HG03103 (cell line): Measurements from ENCODE around the gene PPEF2.

Experiments used
- ATAC-seq: cut with Tn5 transposase; IDR thresholded peaks from one replicate; pipeline ENCODE4 v1.9.1; 2021; ENCODE audit warnings: low read depth; ENCODE audit not compliant: unreplicated experiment

Gene PPEF2

DNA sequence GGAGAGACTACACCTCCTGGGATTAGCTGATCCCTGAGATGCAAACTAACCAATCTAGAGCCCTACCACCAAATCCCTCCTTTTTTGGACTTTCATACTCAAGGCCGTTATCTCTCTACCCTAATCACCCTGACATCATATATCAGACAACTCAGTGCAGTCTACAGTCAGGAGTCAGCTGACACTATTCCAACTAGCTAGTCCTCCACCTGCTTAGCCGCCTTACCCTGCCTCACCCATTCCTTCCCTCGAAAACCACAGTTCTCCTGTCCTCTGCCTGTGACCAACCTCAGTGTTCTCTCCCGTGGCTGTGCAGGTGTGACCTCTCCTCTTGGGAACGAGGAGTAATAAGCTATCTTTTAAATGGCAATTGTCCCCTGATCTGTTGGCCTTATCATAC lies 1.8 kb upstream of the PPEF2 start:
- no peak for ATAC-seq

DNA sequence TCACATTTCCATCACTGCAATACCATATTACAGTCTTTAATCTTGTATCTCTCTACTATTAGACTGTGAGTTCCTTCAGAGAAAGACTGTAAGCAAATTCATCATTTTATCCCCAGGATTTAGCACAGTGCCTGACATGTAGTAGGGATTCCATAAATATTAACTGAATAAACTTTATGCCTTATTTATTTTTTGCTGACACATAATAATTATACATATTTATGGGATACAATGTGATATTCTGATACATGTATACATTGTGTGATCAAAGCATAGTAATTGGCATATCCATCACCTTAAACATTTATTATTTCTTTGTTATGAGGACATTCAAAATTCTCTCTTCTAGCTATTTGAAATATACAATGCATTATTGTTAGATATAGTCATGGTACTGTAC lies 3.7 kb downstream of the PPEF2 start:
- no peak for ATAC-seq

DNA sequence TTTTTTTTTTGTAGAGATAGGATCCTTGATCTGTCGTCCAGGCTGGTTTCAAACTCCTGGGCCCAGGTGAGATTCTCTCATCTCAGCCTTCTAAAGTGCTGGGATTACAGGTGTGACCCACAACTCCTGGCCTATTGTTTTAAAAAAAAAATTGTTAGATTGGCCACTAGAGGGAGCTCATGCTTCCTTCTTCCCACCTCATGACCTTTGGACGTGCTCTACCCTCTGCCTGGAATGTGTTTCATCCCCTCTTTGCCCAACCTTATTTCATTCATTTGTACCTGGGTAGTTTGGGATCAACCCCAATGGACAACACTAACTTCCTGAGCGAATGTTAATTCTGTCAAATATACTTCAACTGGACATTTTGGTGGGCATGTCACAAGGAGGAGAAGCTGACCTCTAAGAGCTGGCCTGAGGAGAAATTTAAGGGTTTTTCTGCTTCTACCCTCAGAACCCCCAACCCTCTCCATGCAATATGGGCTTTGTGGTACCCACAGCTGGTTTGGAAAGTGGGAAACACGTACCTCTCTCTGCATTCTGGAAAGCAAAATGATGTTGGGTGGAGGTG lies 6.4 kb downstream of the PPEF2 start:
- peak; percentile 71 for ATAC-seq

DNA sequence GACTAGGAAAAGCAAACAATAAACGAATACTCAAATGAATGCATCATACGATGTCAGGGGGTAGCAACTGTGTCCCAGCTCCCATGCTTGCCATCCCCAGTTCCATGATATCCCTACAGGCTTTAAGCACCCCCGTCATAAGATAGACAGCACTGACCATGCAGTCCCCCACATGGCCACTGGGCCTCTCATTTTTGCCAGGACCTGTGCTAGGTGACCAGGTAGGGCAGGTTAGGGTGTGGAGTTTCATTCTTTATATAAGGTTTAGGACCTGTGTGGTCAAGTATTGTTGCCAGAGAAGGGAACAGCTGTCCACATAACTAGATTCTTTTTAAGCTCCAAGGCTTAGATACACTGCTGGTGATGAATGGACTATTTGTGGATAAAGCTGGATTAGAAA lies 9.7 kb downstream of the PPEF2 start:
- ATAC-seq = no peak

DNA sequence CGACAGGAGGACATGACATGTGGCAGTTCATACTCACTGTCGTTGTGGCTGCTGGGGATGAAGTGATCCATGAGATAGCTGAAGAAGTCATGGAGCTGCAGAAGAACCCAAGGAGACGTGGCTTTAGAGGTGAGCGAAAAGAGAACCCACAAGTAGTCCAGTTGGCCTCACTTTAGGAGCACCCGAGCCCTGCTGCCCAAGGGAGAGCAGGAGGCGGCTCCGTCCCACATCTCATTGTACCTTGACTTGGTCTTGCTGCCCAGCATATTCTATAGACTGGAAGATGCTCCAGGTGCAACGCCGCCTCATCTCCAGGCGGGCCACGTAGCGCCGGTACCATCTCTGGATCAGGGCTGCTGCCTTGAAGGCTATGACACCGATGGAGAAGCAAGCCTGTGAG lies 10.6 kb downstream of the PPEF2 start:
- no peak for ATAC-seq

DNA sequence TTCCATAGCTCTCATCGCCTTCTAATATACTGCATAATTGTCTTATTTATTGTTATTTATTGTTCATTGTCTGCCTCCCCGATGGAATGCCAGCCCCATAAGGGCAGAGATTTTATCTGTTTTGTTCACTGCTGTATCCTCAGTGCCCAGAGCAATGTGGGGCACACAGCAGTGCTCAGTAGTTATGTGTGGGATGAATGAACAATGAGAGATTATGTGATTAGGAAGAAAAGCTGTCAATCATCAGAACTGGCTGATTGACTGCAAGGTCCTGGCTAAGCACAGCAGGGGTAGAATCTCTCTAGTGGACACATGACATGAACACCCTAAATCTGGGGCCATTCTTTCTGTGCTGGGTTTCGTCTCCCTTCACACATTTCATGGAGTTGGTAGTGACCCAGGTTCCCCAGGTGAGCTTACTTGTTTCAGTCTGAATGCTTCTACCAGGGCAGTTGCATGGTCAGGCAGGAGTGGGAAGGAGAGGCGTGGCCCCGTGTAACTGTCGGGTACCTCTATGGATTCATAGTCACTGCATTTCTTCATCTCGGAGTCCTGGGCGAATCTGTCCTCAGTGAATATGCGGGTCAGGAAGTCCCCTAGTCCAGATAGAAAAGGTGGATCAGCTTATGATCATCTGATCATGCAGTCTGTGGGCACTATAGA lies 12.6 kb downstream of the PPEF2 start:
- ATAC-seq = no peak

DNA sequence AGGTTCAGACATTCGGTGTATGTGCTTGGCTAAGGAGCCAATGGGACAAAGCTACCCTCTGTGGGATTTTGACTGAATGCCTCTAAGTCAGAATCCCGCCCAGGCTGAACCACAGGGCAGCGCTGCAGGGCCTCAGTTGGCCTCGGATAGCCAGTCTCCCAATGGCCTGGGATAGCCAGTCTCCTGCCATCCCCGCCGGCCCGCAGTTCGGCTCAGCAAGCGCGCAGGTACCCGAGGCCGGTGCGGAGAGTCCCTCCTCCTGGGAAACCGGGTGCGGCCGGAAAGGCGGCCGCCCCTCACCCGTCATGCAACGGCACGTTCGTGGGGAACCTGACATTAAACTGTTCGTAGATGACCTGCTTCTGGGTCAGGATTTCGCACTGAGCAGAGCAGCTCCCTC lies 16.1 kb downstream of the PPEF2 start:
- ATAC-seq = no peak

DNA sequence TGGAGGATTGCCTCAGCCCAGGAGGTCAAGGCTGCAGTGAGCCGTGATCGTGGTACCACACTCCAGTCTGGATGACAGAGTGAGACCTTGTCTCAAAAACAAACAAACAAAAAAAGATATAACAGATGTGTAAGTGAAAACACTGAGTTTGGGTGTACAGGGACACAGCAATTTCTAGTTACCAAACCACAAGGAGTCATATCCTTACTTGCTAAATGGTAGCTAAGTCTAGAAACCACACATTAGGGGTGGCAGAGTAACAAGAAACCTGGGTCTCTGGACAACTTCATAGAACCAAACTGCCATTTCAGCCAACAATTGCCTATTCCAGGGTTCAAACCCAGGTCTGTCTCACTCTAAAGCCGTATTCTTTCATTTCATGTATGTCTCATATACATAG lies 20.8 kb downstream of the PPEF2 start:
- no peak for ATAC-seq

DNA sequence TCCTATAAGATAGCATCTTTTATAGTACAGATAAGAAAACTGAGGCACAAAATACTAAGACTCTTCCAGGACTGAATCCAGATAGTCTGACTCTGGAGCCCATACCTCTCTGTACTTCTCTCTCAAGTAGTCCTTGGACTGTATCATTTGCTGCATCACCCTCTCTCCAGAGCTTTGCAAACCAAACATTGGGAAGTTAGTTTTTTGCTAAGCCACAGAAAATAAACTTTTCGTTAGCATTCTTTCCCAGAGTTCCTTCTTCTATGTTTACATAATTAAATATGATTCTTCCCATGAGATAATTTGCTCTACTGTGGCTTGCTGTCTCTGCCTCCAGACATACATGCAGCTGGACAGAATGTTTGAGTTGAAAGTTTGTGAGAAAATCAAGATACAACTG lies 22.0 kb downstream of the PPEF2 start:
- no peak for ATAC-seq

DNA sequence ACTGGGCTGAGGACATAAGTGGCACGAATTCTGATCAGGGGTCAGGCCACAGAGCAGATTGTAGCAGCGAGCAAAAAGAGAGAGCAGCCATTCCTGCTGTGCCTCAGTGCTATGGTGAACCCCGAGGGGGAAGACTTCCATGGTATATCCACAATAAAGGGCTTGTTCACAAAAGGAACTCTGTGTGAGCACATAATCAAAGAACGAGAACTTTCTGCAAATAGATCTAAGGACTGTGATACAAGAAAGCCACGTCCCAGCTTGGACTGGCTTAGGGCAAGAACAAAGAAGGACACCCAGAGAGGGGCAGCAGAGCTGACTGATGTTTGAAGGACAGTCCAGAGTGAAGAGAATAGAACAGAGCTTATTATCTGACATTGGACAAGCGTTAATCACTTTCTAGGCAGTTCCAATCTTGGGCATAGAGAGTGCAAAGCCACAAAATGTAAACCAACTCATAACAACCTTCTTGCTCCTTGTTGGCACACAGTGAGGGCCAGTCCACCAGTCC lies 24.0 kb downstream of the PPEF2 start:
- no peak for ATAC-seq

DNA sequence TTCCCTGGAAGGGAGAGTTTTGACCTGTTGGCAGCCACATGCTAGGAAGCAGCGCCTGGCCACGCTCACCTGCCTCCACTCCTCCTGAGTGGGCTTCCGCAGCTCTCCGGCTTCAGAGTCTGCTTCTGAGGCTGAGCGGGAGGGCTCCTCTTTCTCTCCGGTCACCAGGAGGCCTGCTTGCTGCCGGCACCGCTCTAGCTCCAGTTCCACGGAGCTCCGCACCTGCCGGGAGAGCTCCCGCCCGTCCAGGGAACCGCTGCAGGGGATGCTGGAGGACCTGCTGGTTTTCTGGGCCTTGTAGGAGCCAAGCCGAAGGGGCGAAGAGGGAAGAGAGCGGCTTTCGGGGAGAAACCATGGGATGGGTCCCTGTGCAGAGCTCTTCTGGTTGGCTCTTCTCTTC lies 26.0 kb downstream of the PPEF2 start:
- no peak for ATAC-seq

DNA sequence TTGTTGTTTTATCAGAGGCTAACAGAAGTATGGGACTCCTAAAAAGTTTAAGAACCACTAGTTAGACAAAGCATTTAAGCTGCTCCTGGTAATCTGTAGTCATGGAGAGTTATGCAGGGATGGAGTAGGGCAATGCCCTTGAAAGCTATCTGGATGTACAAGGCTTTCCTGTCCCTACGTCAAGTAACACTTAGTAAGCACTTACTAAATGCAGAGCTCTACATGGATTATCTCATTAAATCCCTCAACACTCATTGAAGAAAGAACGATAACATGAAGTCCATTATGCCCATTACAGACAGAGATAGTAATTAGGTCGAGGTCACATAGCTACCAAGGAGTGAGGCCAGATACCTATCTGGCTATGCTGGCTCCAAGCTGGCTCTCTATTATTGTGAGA lies 33.2 kb downstream of the PPEF2 start:
- no peak for ATAC-seq

DNA sequence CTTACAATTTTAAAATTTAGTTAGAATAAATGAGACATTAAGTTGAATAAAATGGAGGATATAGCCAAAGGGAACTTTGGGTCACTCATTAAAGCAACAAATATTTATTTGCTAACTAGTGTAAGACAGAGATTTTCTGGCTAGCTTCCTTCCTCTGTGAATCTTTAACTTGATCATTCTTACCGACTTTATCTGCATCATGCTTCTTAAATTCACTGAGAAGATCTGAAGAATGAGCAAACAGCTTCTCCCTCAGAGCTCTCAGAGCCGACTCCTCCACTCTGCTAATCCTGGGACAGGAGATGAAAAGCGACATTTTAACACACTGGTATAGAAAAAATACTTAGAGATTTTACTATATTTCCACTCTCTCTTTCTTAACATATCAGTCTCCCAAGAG lies 35.1 kb downstream of the PPEF2 start:
- no peak for ATAC-seq

DNA sequence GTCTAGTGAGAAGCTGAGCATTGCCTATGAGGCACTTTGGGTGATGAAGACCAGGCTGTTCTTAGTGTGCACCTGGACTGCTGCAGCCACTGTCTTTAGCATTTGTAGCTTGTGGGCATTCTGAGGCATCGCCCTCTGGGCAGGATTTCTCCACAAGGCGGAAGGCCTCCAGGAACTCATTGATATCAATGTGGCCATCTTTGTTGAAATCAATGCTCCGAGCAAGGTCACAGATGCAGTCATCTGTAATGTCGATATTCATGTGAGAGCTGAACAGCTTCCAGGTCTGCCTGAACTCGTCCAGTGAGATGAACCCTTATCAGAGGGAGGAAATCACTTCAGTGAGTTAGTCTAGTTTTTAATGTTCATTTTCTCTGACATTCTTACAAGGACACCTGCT lies 41.6 kb downstream of the PPEF2 start:
- no peak for ATAC-seq

DNA sequence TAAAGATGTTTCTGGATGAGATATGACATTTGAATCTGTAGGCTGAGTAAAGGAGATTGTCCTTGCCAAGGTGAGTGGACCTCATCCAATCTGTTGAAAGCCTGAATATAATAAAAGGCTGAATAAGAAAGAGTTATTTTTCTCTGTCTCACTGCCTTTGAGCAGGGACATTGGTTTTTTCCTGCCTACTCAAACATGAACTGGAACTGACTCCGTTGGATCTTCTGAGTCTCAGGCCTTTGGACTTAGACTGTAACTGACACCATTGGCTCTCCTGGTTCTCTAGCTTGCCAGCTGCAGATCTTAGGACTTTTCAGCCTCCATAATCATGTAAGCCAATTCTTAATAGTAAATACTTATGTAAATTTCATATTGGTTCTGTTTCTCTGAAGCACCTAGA lies 43.5 kb downstream of the PPEF2 start:
- no peak for ATAC-seq

DNA sequence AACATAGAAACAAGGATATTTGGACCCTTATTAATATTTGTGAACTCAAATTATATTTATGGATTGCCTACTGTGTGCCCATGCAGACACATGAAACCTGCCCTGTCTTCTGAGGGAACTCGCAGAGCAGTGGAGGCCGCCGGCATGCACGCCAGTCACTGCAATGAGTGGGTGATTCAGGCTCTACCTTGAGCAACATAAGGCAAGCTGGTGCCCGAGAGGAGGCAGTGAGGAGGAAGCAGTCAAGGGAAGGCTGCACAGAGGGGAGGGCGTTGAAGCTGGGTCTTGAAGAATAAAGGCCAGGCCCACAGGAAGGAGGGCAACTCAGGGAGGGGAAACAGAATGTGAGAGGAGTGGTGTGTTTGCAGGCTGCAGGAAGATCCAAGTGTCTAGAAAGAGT lies 52.8 kb downstream of the PPEF2 start:
- ATAC-seq = no peak

DNA sequence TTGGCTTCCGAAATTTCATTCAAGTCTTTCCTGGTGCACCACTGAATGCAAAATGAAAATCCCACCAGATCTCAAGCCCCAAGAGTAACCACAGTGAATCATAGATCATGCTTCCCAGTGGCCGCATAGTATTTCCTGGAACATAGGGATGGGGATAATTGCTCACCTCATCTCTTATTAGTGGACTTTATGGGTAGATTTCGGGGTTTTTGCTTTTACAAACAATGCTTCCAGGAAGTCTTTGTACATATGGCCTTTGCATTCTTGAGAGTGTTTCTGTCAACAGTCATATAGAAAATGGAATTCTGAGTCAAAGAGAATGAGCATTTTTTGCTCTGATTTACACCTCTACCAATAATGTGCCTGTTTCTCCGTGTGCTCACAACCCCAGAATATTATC lies 53.4 kb downstream of the PPEF2 start:
- no peak for ATAC-seq

DNA sequence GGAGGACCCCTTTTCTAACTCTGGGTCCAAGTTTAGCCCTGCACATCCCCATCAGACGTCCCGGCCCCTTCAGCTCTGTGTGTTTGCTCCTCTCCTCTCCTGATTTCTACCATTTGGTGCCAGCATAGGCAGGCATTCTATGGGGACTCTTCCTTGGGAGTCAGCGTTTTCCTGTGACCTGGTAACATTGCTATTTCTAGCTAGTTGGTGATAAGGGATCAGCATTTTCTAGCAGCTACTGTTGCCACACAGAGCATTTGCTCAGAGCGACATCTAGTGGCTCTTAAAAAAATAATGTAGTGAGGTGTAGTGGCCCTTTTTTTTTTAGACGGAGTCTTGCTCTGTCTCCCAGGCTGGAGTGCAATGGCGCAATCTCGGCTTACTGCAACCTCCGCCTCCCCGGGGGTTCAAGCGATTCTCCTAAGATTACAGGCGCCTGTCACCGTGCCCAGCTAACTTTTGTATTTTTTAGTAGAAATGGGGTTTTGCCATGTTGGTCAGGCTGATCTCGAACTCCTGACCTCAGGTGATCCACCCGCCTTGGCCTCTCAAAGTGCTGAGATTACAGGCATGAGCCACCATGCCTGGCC lies 54.0 kb downstream of the PPEF2 start:
- ATAC-seq = peak; percentile 76

DNA sequence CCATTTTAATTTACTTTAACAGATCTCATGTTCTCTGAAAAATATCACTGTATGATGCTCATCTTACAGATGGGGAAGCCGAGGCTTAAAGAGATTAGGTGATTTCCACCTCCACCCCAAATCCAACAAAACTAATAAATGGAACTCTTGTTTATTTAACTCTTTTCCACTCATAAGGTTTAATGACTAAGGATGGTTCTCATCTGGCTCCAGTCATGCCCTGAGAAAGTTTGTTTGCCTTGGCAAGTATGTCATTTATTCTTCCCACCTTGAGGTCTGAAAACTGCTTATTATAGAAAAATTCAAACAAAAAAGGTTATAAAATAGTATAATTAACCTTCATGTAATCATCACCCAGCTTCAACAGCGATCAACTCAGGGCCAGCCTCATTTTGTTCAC lies 56.3 kb downstream of the PPEF2 start:
- ATAC-seq = no peak

DNA sequence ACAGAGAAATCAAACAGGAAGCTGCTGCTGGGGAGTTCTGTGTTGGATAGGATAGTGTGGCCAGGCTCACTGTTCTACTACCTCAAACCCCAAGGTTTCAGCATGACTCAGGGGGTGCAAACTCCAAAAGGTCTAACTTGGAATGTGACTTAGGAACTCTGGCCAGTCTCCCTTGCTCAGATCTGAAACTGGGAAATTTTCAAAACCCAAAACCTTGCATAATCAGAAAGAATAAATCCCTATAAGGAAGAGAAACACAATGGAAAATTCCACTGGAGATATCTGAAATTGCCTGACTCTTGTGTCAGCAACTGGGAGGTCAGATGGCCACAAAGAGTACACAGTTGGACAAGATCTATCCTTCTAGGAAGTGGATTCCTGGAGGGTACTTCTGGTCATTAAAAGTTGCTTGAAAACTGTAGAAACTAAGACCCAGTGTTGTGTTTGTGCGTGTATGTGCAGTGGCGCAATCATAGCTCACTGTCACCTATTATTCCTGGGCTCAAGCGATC lies 58.0 kb downstream of the PPEF2 start:
- ATAC-seq = no peak

DNA sequence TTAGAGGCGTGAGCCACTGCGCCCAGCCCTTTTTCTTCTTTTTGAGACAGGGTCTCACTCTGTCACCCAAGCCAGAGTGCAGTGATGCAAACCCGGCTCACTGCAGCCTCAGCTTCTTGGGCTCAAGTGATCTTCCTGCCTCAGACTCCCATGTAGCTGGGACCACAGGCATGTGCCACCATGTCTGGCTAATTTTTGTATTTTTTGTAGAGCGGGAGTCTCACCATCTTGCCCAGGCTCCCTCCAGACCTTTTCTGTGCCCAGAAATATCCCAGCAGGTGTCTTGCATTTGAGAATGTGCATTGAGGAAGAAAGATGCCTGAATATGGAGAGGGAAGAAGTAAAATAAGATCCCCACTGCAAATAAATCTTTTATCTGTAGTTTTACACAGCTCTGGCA lies 58.7 kb downstream of the PPEF2 start:
- no peak for ATAC-seq
